Endothelial cell of umbilical vein (primary cell): ENCODE measurements around the gene FSTL4. TPM values are rescaled to one million over a fixed set of nuclear protein-coding genes. Genes with fewer than 3 reads are reported as not detected.

Experiments
- BruUV-seq: library from RNA; stranded (reverse); fragments of 400-500 nt; replicated peaks from 2 replicates; lab custom pipeline; 2021; lab: Mats Ljungman, UMichigan
- CTCF ChIA-PET: fragments of 300-600, 350-600 bp; sonication (Branson Sonifier 250); formaldehyde crosslinking; loops from one replicate; lab custom pipeline; 2021; ENCODE audit warnings: antibody characterized with exemption, inconsistent platforms; lab: Charles Lee
- POLR2A ChIA-PET: fragments of 300-600, 350-600 bp; sonication (Branson Sonifier 250); formaldehyde crosslinking; loops from one replicate; lab custom pipeline; 2021; ENCODE audit warnings: antibody characterized with exemption, inconsistent platforms; lab: Charles Lee
- DNase-seq: peaks from one replicate; pipeline ENCODE4 v3.0.0-alpha.2; 2011; ENCODE audit warnings: low read depth, low spot score
- FAIRE-seq: peaks from 2 replicates; lab custom pipeline; 2011; peaks lifted over from hg19 to GRCh38; lab: Jason Lieb, UNC
- H2AFZ ChIP-seq: 2 replicates; pipeline ENCODE4 v1.6.0; 2012; ENCODE audit warnings: low read depth, low read length, control low read depth, inconsistent platforms
- H3K27ac ChIP-seq: 2 replicates; pipeline ENCODE4 v1.5.1; 2011; ENCODE audit warnings: low read depth, mild to moderate bottlenecking, control low read depth, low read length, moderate library complexity; ENCODE audit not compliant: insufficient read depth
- H3K27me3 ChIP-seq, 2 experiments: 2 replicates each; pipeline versions ENCODE4 v1.6.0 to v1.6.1; 2011; ENCODE audit warnings: low read length in 2 of 2, mixed read lengths in 1 of 2; ENCODE audit not compliant: control insufficient read depth in 2 of 2, insufficient read depth in 2 of 2
- H3K36me3 ChIP-seq, 2 experiments: 2 replicates in 1 of 2; 3 replicates in 1 of 2; pipeline ENCODE4 v1.5.1; 2011; ENCODE audit warnings: low read length in 2 of 2, mild to moderate bottlenecking in 1 of 2, moderate library complexity in 1 of 2; ENCODE audit not compliant: control insufficient read depth in 2 of 2, insufficient read depth in 2 of 2; ENCODE audit errors: extremely low read depth in 1 of 2
- H3K4me1 ChIP-seq: 3 replicates; pipeline ENCODE4 v1.5.1; 2011; ENCODE audit warnings: mild to moderate bottlenecking, low read length; ENCODE audit not compliant: control insufficient read depth, insufficient read depth; ENCODE audit errors: extremely low read depth
- H3K4me2 ChIP-seq: 2 replicates; pipeline ENCODE4 v1.6.1; 2011; ENCODE audit warnings: low read length, control low read depth, mixed read lengths; ENCODE audit not compliant: insufficient read depth
- H3K4me3 ChIP-seq, 3 experiments: fragments of 200-600 bp in 1 of 3; sonication (generic), shearing (Covaris generic) in 1 of 3; replicated peaks in 1 of 3; 2 replicates each; pipeline ENCODE4 v1.5.1; 2011 to 2016; ENCODE audit warnings: control low read depth in 3 of 3, low read length in 3 of 3, mild to moderate bottlenecking in 2 of 3, inconsistent platforms in 1 of 3, low read depth in 1 of 3, moderate library complexity in 1 of 3; ENCODE audit not compliant: insufficient read depth in 1 of 3
- H3K79me2 ChIP-seq: 2 replicates; pipeline ENCODE4 v1.6.0; 2012; ENCODE audit warnings: low read length, inconsistent platforms; ENCODE audit not compliant: control insufficient read depth, insufficient read depth
- H3K9ac ChIP-seq: replicated peaks from 2 replicates; pipeline ENCODE3; 2011; ENCODE audit warnings: low read length, control low read depth; ENCODE audit not compliant: insufficient read depth; ENCODE audit errors: extremely low read depth
- H3K9me1 ChIP-seq: replicated peaks from 3 replicates; pipeline ENCODE4 v1.6.0; 2011; ENCODE audit warnings: mild to moderate bottlenecking, low read length; ENCODE audit not compliant: control insufficient read depth, insufficient read depth; ENCODE audit errors: extremely low read depth
- H3K9me3 ChIP-seq: replicated peaks from 2 replicates; pipeline ENCODE4 v1.5.1; 2012; ENCODE audit warnings: low read length, inconsistent platforms; ENCODE audit not compliant: control insufficient read depth, insufficient read depth
- H4K20me1 ChIP-seq: replicated peaks from 2 replicates; pipeline ENCODE3; 2011; ENCODE audit warnings: mild to moderate bottlenecking, low read length; ENCODE audit not compliant: control insufficient read depth, insufficient read depth; ENCODE audit errors: extremely low read depth
- EZH2 ChIP-seq: IDR thresholded peaks from 2 replicates; pipeline ENCODE4 v1.6.1; 2012; ENCODE audit warnings: borderline replicate concordance, low read depth, mild to moderate bottlenecking, moderate library complexity, low read length, inconsistent platforms; ENCODE audit not compliant: severe bottlenecking
- FOS ChIP-seq: IDR thresholded peaks from 2 replicates; pipeline ENCODE4 v1.6.1; 2011; ENCODE audit warnings: mild to moderate bottlenecking, low read length, moderate library complexity, borderline replicate concordance; ENCODE audit not compliant: insufficient read depth
- GATA2 ChIP-seq: IDR thresholded peaks from 2 replicates; pipeline ENCODE4 v1.7.0; 2011; ENCODE audit warnings: low read depth, mild to moderate bottlenecking, moderate library complexity, mixed read lengths, low read length; ENCODE audit not compliant: insufficient read length, insufficient read depth
- JUN ChIP-seq: IDR thresholded peaks from 2 replicates; pipeline ENCODE4 v1.6.1; 2011; ENCODE audit warnings: borderline replicate concordance, low read depth; ENCODE audit not compliant: insufficient read length, insufficient read depth
- MYC ChIP-seq: IDR thresholded peaks from one replicate; pipeline ENCODE4 v1.6.1; 2011; ENCODE audit warnings: mild to moderate bottlenecking, low read depth, low read length
- POLR2A ChIP-seq: IDR thresholded peaks from 2 replicates; pipeline ENCODE4 v1.6.1; 2012; ENCODE audit warnings: low read depth, mild to moderate bottlenecking, control low read depth, low read length
- POLR2AphosphoS5 ChIP-seq: IDR thresholded peaks from 2 replicates; pipeline ENCODE4 v1.6.1; 2012; ENCODE audit warnings: low read depth, mild to moderate bottlenecking, control low read depth, low read length, moderate library complexity; ENCODE audit not compliant: insufficient read depth
- dilution Hi-C: fragments of 300-500 bp; cut with MboI; formaldehyde crosslinking; loops from one replicate; pipeline ENCODE4 v1.15.0; 2019; ENCODE audit warnings: low sequenced_read_pairs; ENCODE audit not compliant: extremely low pct_ligation_motif_present
- intact Hi-C: fragments of 100-400 bp; cut with micrococcal nuclease; formaldehyde crosslinking; loops from one replicate; pipeline ENCODE4 v1.10.0; 2022
- polyA plus RNA-seq, 4 experiments: library from polyadenylated mRNA; depleted of rRNA in 3 of 4; stranded (reverse) in 3 of 4; unstranded in 1 of 4; fragments of >200 nt; gene quantifications; 2 replicates each; pipeline versions ENCODE4 v1.2.1 to v1.2.3, GENCODE V29; 2011 to 2012; ENCODE audit warnings: missing spikeins in 1 of 4
- total RNA-seq: library from RNA; stranded (reverse); gene quantifications from 2 replicates; pipeline ENCODE4 v1.2.3, GENCODE V29; 2021
- TF ChIP-seq, protein P1 (sequence below), 2 donors: IDR thresholded peaks; 1 replicate in 1 of 2; 2 replicates in 1 of 2; pipeline ENCODE4 v1.5.1; 2011; ENCODE audit warnings: low read length in 2 of 2, mild to moderate bottlenecking in 2 of 2, moderate library complexity in 2 of 2, control low read depth in 1 of 2, inconsistent platforms in 1 of 2, low read depth in 1 of 2; ENCODE audit not compliant: insufficient read depth in 1 of 2; ENCODE audit errors: extremely low read depth in 1 of 2
- TF ChIP-seq, protein P2 (sequence below): IDR thresholded peaks from 2 replicates; pipeline ENCODE4 v1.6.1; 2011; ENCODE audit not compliant: insufficient read depth, insufficient read length

Gene FSTL4
- total and polyA plus RNA-seq, 2 donors (not counting 3 experiments of a cell fraction or from before 2014, with no cell fraction given), result 0.18 TPM; not detected in 1

DNA sequence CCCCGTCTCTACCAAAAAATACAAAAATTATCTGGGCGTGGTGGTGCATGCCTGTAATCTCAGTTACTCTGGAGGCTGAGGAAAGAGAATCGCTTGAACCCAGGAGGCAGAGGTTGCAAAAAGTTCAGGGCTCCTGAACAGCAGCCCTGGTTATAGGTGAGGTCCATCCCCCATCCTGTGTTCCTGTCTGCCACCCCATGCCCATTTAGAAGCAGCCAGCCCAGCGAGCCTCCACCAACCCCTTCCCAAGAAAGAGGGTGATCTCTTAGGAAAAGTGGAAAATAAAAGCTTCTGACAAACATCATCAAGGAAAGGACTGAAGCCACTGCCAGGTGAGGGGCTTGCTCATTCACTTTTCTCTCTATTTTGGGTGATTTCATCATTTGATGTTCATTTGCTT is 55.8 kb downstream of the FSTL4 start:
- no peaks in the 10 kb centered on the region for H3K36me3 ChIP-seq
- ChIA-PET CTCF (no interaction called here), POLR2A (no interaction called here)
- H3K4me1 ChIP-seq, result no peaks in the 10 kb centered on the region
- H3K4me2 ChIP-seq, result no peak overlapping the region
- no peak overlapping the region for H3K27ac ChIP-seq
- dilution Hi-C loops (no loop called here), intact Hi-C loops (no loop called here)
- no peaks in the 10 kb centered on the region for H3K9me1 ChIP-seq
- no peaks in the 10 kb centered on the region for H3K9me3 ChIP-seq
- H3K27me3 ChIP-seq, result peaks cover 2 to 4% of the 10 kb centered on the region in 2 experiments
- no peak for FAIRE-seq
- TF ChIP-seq EZH2, result no peak
- no peak for TF ChIP-seq FOS
- no peak for TF ChIP-seq POLR2AphosphoS5
- no peak for TF ChIP-seq POLR2A
- TF ChIP-seq, protein P1, sequence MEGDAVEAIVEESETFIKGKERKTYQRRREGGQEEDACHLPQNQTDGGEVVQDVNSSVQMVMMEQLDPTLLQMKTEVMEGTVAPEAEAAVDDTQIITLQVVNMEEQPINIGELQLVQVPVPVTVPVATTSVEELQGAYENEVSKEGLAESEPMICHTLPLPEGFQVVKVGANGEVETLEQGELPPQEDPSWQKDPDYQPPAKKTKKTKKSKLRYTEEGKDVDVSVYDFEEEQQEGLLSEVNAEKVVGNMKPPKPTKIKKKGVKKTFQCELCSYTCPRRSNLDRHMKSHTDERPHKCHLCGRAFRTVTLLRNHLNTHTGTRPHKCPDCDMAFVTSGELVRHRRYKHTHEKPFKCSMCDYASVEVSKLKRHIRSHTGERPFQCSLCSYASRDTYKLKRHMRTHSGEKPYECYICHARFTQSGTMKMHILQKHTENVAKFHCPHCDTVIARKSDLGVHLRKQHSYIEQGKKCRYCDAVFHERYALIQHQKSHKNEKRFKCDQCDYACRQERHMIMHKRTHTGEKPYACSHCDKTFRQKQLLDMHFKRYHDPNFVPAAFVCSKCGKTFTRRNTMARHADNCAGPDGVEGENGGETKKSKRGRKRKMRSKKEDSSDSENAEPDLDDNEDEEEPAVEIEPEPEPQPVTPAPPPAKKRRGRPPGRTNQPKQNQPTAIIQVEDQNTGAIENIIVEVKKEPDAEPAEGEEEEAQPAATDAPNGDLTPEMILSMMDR (IDR thresholded peaks at IDR 0.05; ENCODE audit: extremely low read depth in 1 of 2, insufficient read depth in 1 of 2, low read depth in 1 of 2, low read length in 2 of 2), result no peak
- TF ChIP-seq, protein P2, sequence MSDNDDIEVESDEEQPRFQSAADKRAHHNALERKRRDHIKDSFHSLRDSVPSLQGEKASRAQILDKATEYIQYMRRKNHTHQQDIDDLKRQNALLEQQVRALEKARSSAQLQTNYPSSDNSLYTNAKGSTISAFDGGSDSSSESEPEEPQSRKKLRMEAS, result no peak
- no peak for TF ChIP-seq JUN
- TF ChIP-seq GATA2, result no peak
- no peak for TF ChIP-seq MYC
- no peak overlapping the region for H2AFZ ChIP-seq
- H4K20me1 ChIP-seq, result no peaks in the 10 kb centered on the region
- no peak overlapping the region for H3K4me3 ChIP-seq
- no peaks in the 10 kb centered on the region for H3K79me2 ChIP-seq
- no TSS peak for BruUV-seq
- no peak for DNase-seq
- no peak overlapping the region for H3K9ac ChIP-seq
